ENCODE measurements around the gene ANGEL2. TPM values are rescaled to one million over a fixed set of nuclear protein-coding genes. Genes with fewer than 3 reads are reported as not detected.

Gene ANGEL2
- total and polyA plus RNA-seq, 2 of the 4 experiments (the other 2 are of a cell fraction): 13.4 to 44.1 TPM

DNA sequence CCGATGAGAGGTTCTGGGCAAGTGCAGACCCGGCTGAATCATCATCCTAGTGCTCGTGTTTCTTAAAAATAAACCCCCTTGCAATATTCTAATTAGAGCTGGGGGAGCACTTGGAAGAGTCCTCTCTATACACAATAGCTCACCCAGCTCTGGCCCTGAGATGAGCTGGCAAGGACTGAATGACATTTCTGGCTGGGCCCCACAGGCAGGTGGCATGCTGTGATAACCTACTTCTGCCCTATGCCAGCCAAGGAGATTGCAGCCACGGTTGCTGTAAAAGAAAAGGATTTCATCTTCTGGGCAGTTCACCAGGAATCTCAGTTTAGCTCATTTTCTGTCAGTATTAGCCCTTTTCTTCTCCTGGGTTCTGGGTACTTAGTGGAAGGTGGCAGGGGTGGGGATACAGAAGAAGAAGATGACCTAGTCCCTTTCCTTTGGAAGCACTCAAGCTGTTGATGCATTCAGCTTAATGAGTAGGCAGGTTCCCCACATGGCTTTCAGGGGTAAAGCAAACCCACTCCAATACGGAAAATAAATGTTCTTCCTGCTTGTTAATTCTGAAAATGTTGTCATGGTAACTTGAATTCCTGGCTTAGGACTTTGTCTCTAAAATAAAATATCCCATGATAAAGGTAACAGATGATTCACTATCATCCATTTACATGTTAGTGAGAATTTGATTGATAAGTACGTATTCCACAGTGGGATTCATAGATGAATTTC is 33.1 kb downstream of the ANGEL2 start:
- Histone ChIP-seq H3K4me2 (ENCODE audit: low read depth, low read length) (no peak overlapping the region), H3K23ac (ENCODE audit: low read depth, low read length) (no peak overlapping the region), H2AK9ac (replicated peaks; ENCODE audit: low read depth, low read length, poor library complexity) (no peak overlapping the region), H4K5ac (ENCODE audit: low read depth, low read length) (no peak overlapping the region), H3K36me3 (ENCODE audit: control insufficient read depth, insufficient read depth, low read length) (no peaks in the 10 kb centered on the region; the same call in 1 of the 2 replicates), H3K56ac (ENCODE audit: extremely low read depth, insufficient read depth, low read length) (no peak overlapping the region), H3K4me1 (ENCODE audit: control insufficient read depth, insufficient read depth, low read length) (peaks cover 11% of the 10 kb centered on the region; the same call in 1 of the 2 replicates), H3K9me1 (ENCODE audit: insufficient read depth, low read length) (no peaks in the 10 kb centered on the region), H2BK120ac (ENCODE audit: low read depth, low read length) (no peak overlapping the region), H2BK5ac (ENCODE audit: low read depth, low read length, poor library complexity, severe bottlenecking) (no peak overlapping the region), H3K79me1 (ENCODE audit: low read depth in 1 of 2, low read length in 2 of 2) (no peaks in the 10 kb centered on the region), H3K4me3 (ENCODE audit: insufficient read depth, low read depth, low read length) (no peak overlapping the region), H3K4ac (ENCODE audit: low read depth, low read length) (no peak overlapping the region), H2AFZ (replicated peaks; ENCODE audit: low read length, poor library complexity) (no peak overlapping the region), H4K20me1 (ENCODE audit: insufficient read depth, low read length) (no peaks in the 10 kb centered on the region), H3K18ac (ENCODE audit: low read depth, low read length) (no peak overlapping the region), H2BK15ac (ENCODE audit: low read depth, low read length) (no peak overlapping the region), H4K8ac (ENCODE audit: low read depth in 2 of 2, low read length in 2 of 2) (no peak overlapping the region), H3K14ac (replicated peaks; ENCODE audit: low read depth, low read length) (no peak overlapping the region), H3K9ac (ENCODE audit: low read depth, low read length) (no peak overlapping the region), H4K91ac (ENCODE audit: insufficient read depth, low read depth, low read length) (no peak overlapping the region), H2AK5ac (ENCODE audit: low read depth, low read length) (no peak overlapping the region), H3K9me3 (ENCODE audit: control insufficient read depth, insufficient read depth, low read length) (no peaks in the 10 kb centered on the region), H3K27me3 (ENCODE audit: control insufficient read depth, insufficient read depth, low read length) (no peaks in the 10 kb centered on the region), H2BK20ac (ENCODE audit: low read depth, low read length) (no peak overlapping the region), H3K27ac (ENCODE audit: insufficient read depth, low read length) (no peak overlapping the region)
- no CpG with 5 or more reads among the region's 6 CpGs for WGBS, 2 experiments (ENCODE audit: extremely low coverage in 2 of 2, insufficient read length in 1 of 2)
- DNase-seq (peak; percentile 13), ATAC-seq (ENCODE audit: low read depth) (0 out of 2 replicates have a peak, but pooled peaks have one; percentile 30)
- BruUV-seq (replicated peaks): no TSS peak
- intact Hi-C loops (cut with micrococcal nuclease) (no loop called here), dilution Hi-C loops (cut with HindIII; ENCODE audit: low sequenced_read_pairs, unreplicated experiment) (no loop called here), in situ Hi-C loops (cut with MboI; ENCODE audit: low sequenced_read_pairs) (loop anchor here (25.0 kb wide), 1 partner anchor 320 kb away; no protein-coding TSS in a partner anchor)
- POLR2A ChIA-PET (ENCODE audit: unreplicated experiment): no interaction called here
- CTCF ChIA-PET: interaction anchor here (2.8 kb wide), 1 partner anchor 13 kb away, joined by 10 read pairs; no protein-coding TSS in a partner anchor
- TF ChIP-seq RFX5 (IDR thresholded peaks at IDR 0.05; ENCODE audit: low read depth, low read length): no peak
- TF ChIP-seq, protein P1, sequence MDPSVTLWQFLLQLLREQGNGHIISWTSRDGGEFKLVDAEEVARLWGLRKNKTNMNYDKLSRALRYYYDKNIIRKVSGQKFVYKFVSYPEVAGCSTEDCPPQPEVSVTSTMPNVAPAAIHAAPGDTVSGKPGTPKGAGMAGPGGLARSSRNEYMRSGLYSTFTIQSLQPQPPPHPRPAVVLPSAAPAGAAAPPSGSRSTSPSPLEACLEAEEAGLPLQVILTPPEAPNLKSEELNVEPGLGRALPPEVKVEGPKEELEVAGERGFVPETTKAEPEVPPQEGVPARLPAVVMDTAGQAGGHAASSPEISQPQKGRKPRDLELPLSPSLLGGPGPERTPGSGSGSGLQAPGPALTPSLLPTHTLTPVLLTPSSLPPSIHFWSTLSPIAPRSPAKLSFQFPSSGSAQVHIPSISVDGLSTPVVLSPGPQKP (IDR thresholded peaks at IDR 0.05; ENCODE audit: borderline replicate concordance, low read depth, low read length): no peak
- no peak for TF ChIP-seq RCOR1 (IDR thresholded peaks at IDR 0.05; ENCODE audit: insufficient replicate concordance, low read length)
- TF ChIP-seq MXI1 (IDR thresholded peaks at IDR 0.05; ENCODE audit: borderline replicate concordance, low read depth, low read length): no peak
- TF ChIP-seq SMC3 (IDR thresholded peaks at IDR 0.05; ENCODE audit: low read depth, low read length): no peak
- TF ChIP-seq BHLHE40 (IDR thresholded peaks at IDR 0.05; ENCODE audit: low read depth, low read length): no peak
- no peak for TF ChIP-seq MAFK (IDR thresholded peaks at IDR 0.05; ENCODE audit: low read depth, low read length)
- TF ChIP-seq, protein P2, sequence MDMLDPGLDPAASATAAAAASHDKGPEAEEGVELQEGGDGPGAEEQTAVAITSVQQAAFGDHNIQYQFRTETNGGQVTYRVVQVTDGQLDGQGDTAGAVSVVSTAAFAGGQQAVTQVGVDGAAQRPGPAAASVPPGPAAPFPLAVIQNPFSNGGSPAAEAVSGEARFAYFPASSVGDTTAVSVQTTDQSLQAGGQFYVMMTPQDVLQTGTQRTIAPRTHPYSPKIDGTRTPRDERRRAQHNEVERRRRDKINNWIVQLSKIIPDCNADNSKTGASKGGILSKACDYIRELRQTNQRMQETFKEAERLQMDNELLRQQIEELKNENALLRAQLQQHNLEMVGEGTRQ (IDR thresholded peaks at IDR 0.05; ENCODE audit: low read depth, low read length): no peak
- TF ChIP-seq FOS (IDR thresholded peaks at IDR 0.05; ENCODE audit: low read depth, low read length): no peak
- TF ChIP-seq RAD21 (IDR thresholded peaks at IDR 0.05; ENCODE audit: low read length): no peak
- TF ChIP-seq CHD1 (IDR thresholded peaks at IDR 0.05; ENCODE audit: low read depth, low read length): no peak
- no peak for TF ChIP-seq NFE2L2 (IDR thresholded peaks at IDR 0.05; ENCODE audit: low read depth, low read length)
- TF ChIP-seq, protein P3, sequence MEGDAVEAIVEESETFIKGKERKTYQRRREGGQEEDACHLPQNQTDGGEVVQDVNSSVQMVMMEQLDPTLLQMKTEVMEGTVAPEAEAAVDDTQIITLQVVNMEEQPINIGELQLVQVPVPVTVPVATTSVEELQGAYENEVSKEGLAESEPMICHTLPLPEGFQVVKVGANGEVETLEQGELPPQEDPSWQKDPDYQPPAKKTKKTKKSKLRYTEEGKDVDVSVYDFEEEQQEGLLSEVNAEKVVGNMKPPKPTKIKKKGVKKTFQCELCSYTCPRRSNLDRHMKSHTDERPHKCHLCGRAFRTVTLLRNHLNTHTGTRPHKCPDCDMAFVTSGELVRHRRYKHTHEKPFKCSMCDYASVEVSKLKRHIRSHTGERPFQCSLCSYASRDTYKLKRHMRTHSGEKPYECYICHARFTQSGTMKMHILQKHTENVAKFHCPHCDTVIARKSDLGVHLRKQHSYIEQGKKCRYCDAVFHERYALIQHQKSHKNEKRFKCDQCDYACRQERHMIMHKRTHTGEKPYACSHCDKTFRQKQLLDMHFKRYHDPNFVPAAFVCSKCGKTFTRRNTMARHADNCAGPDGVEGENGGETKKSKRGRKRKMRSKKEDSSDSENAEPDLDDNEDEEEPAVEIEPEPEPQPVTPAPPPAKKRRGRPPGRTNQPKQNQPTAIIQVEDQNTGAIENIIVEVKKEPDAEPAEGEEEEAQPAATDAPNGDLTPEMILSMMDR (conservative IDR thresholded peaks at IDR 0.05; ENCODE audit: low read depth, low read length): no peak
- no peak for TF ChIP-seq CEBPB (IDR thresholded peaks at IDR 0.05; ENCODE audit: low read depth, low read length)
- no peak for TF ChIP-seq MAZ (IDR thresholded peaks at IDR 0.05; ENCODE audit: borderline replicate concordance, low read depth, low read length)
